ENCODE data around the gene PAIP1. TPM values are rescaled to one million over a fixed set of nuclear protein-coding genes. Genes with fewer than 3 reads are reported as not detected.

PAIP1 gene
- total and polyA plus RNA-seq, 2 experiments from 2014 or later: 151 to 298 TPM

DNA sequence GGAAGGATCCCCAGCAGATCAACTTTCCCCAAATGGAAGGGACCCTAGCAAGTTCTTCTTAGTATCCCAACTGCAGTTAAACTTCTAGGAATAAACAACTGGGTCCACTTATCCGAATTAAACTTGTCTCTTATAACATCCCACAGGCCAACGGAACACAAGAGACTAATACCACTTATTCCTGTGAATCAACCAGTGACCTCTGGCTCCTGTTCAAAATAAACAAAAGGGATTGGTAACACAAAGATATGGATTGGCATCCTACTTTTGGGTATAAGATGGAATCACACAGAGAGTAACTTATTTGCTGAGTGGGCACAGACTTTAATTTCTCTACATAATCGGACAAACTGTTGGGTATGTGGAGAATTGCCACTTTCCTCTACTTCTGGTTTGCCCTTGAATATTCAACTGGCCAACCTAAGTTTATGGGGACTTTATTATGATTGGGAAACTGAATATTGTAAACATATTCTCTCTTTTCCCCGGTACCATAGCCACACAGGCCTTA, 12.4 kb upstream of the PAIP1 start:
- no peaks in the 10 kb centered on the region for H3K36me3 ChIP-seq
- H3K4me3 ChIP-seq: no peak overlapping the region
- TF ChIP-seq, protein P1, sequence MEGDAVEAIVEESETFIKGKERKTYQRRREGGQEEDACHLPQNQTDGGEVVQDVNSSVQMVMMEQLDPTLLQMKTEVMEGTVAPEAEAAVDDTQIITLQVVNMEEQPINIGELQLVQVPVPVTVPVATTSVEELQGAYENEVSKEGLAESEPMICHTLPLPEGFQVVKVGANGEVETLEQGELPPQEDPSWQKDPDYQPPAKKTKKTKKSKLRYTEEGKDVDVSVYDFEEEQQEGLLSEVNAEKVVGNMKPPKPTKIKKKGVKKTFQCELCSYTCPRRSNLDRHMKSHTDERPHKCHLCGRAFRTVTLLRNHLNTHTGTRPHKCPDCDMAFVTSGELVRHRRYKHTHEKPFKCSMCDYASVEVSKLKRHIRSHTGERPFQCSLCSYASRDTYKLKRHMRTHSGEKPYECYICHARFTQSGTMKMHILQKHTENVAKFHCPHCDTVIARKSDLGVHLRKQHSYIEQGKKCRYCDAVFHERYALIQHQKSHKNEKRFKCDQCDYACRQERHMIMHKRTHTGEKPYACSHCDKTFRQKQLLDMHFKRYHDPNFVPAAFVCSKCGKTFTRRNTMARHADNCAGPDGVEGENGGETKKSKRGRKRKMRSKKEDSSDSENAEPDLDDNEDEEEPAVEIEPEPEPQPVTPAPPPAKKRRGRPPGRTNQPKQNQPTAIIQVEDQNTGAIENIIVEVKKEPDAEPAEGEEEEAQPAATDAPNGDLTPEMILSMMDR (IDR thresholded peaks at IDR 0.05; ENCODE audit: low read depth, low read length): no peak
- H3K27me3 ChIP-seq: no peaks in the 10 kb centered on the region
- no peak for DNase-seq (ENCODE audit: low read depth in 1 of 2, low spot score in 1 of 2)
- H3K9me3 ChIP-seq (ENCODE audit: low read depth): no peaks in the 10 kb centered on the region
- H3K27ac ChIP-seq: peak overlapping the region; percentile 7
- H3K4me1 ChIP-seq (ENCODE audit: low read depth): peaks cover 43% of the 10 kb centered on the region

DNA sequence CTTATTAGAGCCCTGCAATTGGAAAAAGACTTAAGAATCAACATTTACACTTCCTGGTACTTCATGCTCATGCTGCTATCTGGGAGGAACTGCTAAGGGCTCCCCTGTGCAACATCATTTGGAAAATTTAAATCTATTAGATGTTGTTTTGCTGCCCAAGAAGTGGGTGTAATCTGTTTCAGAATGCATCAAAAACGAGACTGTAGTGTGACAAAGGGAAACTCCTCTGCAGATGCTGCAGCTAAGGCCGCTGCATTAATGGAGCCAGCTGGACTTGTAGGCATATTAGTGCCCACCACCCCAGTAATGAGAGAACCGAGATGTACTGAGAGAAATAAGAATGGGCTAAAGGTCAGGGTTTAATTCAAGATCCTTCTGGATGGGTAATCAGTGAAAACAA, 11.1 kb upstream of the PAIP1 start:
- no peaks in the 10 kb centered on the region for H3K27me3 ChIP-seq
- no peaks in the 10 kb centered on the region for H3K9me3 ChIP-seq (ENCODE audit: low read depth)
- peaks cover 30% of the 10 kb centered on the region for H3K4me1 ChIP-seq (ENCODE audit: low read depth)
- H3K36me3 ChIP-seq: no peaks in the 10 kb centered on the region
- TF ChIP-seq, protein P1 (IDR thresholded peaks at IDR 0.05; ENCODE audit: low read depth, low read length): no peak
- H3K27ac ChIP-seq: no peak overlapping the region
- no peak for DNase-seq (ENCODE audit: low read depth in 1 of 2, low spot score in 1 of 2)
- H3K4me3 ChIP-seq: no peak overlapping the region

DNA sequence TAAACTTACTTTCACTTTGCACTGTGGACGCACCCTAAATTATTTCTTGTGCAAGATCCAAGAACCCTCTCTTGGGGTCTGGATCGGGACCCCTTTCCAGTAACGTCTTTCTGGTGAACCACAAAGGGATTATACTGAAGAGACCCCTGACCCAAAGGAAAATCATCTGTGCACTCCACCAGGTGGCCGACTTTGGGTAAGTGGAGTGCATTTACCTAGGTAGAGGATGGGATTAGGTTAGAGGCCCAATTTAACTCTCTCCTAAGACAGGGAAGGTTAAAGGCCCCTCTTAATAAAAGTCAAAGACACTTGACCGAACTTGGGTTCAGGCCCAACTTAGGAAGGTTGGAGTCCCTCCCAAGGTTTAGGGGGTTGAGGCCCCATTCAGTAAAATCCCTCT, 8.2 kb upstream of the PAIP1 start:
- no peaks in the 10 kb centered on the region for H3K36me3 ChIP-seq
- H3K27ac ChIP-seq: no peak overlapping the region
- no peak overlapping the region for H3K4me3 ChIP-seq
- H3K27me3 ChIP-seq: no peaks in the 10 kb centered on the region
- DNase-seq (ENCODE audit: low read depth in 1 of 2, low spot score in 1 of 2): no peak
- TF ChIP-seq, protein P1 (IDR thresholded peaks at IDR 0.05; ENCODE audit: low read depth, low read length): no peak
- no peaks in the 10 kb centered on the region for H3K9me3 ChIP-seq (ENCODE audit: low read depth)
- peaks cover 4% of the 10 kb centered on the region for H3K4me1 ChIP-seq (ENCODE audit: low read depth)

DNA sequence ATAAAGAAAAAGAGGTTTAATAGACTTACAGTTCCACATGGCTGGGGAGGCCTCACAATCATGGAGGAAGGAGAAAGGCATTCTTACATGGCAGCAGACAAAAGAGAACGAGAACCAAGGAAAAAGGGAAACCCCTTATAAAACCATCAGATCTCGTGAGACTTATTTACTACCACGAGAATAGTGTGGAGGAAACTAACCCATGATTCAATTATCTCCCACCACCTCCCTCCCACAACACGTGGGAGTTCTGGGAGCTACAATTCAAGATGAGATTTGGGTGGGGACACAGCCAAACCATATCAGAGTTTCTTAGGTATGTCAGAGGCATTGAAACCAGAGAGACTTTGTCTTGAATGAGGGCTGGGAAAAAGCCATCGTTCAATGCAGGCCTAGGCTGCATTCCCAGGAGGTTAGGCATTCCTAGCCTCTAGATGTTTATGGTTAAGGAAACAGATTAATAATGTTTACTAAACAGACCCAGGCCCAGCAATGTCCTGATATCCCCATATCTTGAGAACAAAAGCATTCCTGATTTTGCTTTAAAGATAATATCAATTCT, 7.5 kb upstream of the PAIP1 start:
- TF ChIP-seq, protein P1 (IDR thresholded peaks at IDR 0.05; ENCODE audit: low read depth, low read length): no peak
- Histone ChIP-seq H3K36me3 (no peaks in the 10 kb centered on the region), H3K9me3 (ENCODE audit: low read depth) (no peaks in the 10 kb centered on the region), H3K4me3 (no peak overlapping the region), H3K27me3 (no peaks in the 10 kb centered on the region), H3K27ac (no peak overlapping the region), H3K4me1 (ENCODE audit: low read depth) (peaks cover 9% of the 10 kb centered on the region)
- DNase-seq (ENCODE audit: low read depth in 1 of 2, low spot score in 1 of 2): no peak

DNA sequence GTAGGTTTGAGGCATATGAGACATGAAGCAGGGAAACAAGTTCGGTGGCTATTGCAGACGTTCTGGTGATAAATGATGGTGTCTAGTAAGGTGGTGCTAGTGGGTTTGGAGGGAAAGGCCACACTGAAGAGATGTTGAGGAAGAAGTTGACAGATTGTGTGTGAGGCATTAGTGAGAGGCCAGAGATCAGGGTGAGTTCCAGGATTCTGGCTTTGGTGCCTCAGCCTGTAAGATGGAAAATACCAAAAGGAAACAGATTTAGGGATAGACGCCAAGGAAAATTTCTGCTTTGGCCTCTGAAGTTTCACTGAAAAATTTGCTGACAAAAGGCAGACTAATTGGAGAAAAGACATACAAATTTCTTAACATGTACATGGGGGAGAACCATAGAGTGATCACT, 6.4 kb upstream of the PAIP1 start:
- Histone ChIP-seq H3K4me1 (ENCODE audit: low read depth) (peaks cover 14% of the 10 kb centered on the region), H3K27ac (no peak overlapping the region), H3K36me3 (no peaks in the 10 kb centered on the region), H3K4me3 (no peak overlapping the region), H3K9me3 (ENCODE audit: low read depth) (no peaks in the 10 kb centered on the region), H3K27me3 (no peaks in the 10 kb centered on the region)
- TF ChIP-seq, protein P1 (IDR thresholded peaks at IDR 0.05; ENCODE audit: low read depth, low read length): no peak
- DNase-seq (ENCODE audit: low read depth in 1 of 2, low spot score in 1 of 2): no peak
